PFSK-1 (cell line): ENCODE results near the gene CYP26C1.

Experiments used
- POLR2AphosphoS5 ChIP-seq: IDR thresholded peaks from 2 replicates; pipeline ENCODE4 v1.6.1; 2012; ENCODE audit warnings: low read depth, mild to moderate bottlenecking, control low read depth, low read length, moderate library complexity
- SIN3A ChIP-seq: IDR thresholded peaks from 2 replicates; pipeline ENCODE4 v1.6.1; 2012; ENCODE audit warnings: mild to moderate bottlenecking, low read length, moderate library complexity, borderline replicate concordance; ENCODE audit not compliant: insufficient read depth
- TAF1 ChIP-seq: IDR thresholded peaks from 2 replicates; pipeline ENCODE4 v1.6.1; 2012; ENCODE audit warnings: low read length, control low read depth, borderline replicate concordance; ENCODE audit not compliant: insufficient read depth

DNA sequence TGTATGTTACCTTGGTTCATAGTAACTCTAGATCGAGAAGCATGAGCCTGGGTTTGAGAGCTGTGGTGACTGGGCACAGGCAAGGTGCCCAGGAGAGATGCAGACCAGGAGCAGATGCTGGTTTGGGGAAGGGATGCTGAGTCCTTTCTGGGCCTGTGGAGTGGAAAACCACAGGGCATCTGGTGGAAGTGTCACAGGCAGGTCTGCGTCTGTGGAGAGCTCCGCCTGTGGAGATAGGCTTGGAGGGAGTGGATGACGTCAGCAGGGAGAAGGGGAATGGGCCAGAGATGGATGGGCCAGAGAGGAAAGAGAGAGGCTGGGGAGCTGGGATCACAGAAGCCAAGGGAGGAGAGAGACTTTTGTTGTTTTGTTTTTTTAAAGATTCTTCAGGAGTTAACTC is 27.9 kb downstream of the CYP26C1 start:
- no peak for TF ChIP-seq SIN3A
- TF ChIP-seq POLR2AphosphoS5, result no peak
- TF ChIP-seq TAF1, result no peak
